GM21825 (cell line): ENCODE data around the gene EFCAB5.
A peak's percentile ranks its signal among the peaks of the same experiment; 100 is the strongest.
"Not testable (repeated sequence)": the region's sequence is repeated elsewhere in the genome, so short reads cannot be mapped to it uniquely, and the experiment has no call there.

Experiments used
- ATAC-seq: cut with Tn5 transposase; IDR thresholded peaks from one replicate; pipeline ENCODE4 v1.9.1; 2021; ENCODE audit warnings: mild to moderate bottlenecking, moderate library complexity; ENCODE audit not compliant: unreplicated experiment

Gene EFCAB5

DNA sequence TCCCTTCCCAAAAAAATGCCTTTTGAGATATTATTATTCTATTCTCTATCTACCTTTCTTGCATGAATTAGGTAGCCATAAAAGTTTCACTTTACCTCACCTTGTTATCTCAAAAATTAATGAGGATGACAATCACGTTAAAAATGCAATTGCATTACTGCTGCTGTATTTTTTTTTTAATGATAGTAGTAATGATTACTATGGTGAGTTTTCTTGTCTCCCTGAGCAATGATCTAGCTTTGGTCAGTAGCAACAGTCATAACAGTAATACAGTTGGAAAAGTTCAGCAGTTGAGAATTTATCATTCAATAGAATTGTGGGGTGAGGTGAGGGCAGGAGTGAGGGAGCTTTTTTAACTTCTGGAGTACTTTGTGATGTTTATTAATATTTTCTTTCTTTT, at the start of gene EFCAB5:
TSS of gene EFCAB5 (plus strand) at position 301 of the 400 bp plus-strand sequence. CDS start 163 bp downstream, outside the sequence.
- ATAC-seq, result no peak

DNA sequence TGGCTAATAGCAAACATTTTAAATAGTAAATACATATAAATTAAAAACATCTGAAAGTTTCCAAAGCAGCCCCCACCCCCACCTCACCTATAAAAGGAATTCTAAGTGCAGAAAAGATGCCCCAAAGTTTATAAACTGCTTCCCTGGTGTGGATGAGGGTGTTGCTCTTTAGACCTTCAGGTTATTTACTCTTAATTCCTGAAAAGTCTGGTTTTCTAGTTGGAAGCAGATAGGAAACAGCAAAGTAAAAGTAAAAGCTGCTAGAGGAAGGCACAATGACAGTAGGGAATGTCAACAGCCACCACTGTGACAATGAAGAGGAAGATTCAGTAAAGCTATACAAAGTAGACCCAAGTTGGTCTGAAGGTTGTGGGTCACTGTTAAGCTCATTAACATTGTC, 49.2 kb upstream of the EFCAB5 start:
- no peak for ATAC-seq

GRCh38 chr17:29897136-29897535, 44.3 kb upstream of the EFCAB5 start:
- not testable (repeated sequence) for ATAC-seq

DNA sequence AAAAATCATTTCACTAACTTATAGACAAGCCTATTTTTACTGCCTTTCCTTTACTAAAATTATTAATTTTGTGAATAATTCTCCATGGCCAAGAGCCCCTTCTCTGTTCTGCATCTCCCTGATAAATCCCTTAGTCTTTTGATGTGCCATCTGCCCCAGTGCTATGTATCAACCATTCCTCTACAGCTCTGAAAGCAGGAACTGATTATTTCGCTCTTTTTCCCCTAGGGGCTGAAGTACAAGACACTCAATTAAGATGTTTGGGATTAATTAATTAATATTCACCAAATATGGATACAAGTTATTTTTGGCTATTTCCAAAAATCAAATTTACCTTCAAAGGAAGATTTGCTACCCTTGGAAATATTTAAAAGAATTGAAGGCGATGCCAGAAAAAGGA, 38.0 kb upstream of the EFCAB5 start:
- ATAC-seq, result no peak

- no peak for ATAC-seq
Observed at GRCh38 chr17:29905086-29905878, 36.2 kb upstream of the EFCAB5 start.

- no peak for ATAC-seq
Observed at GRCh38 chr17:29905879-29906167, 35.6 kb upstream of the EFCAB5 start.

DNA sequence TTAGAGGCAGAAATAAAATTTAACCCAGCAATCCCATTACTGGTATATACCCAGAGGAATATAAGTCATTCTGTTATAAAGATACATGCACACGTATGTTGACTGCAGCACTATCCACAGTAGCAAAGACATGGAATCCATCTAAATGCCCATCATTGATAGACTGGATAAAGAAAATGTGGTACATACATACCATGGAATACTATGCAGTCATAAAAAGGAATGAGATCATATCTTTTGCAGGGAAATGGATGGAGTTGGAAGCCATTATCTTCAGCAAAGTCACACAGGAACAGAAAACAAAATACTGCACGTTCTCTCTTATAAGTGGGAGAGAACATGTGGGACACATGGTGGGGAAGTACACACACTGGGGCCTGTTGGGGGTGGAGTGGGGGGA, 34.5 kb upstream of the EFCAB5 start:
- no peak for ATAC-seq

DNA sequence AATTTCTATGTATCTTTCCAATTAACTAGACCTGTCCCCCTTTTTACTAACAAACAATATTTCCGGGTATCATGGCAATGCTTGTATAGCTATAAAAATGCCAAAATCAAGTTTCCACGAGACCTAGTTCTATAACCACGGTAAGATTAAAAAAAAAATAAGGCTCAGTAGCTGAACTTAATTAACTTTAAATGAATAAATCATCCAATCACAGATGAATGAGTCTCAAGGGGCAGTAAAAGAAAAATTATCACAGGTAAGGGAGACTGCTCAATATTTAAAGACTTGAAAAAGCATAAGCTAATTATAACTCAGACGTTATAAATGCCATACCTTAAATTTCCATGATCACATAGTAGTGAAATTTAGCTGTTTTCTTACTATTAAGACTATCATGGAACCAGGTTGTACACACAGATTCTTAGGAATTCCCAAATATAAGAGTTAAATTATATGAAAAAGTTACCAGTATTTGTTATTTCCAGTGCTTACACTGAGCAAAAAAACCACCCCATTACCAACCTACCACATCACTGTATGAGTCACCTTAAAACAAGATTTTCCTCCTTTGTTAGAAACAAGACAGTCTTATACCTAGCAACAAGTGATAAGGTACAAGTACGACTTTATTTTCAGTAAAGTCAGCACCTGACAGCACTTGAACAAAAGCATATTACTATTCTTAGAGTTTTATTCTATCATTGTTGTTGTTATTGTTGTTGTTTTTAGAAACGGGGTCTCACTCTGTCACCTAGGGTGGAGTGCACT, 32.0 kb upstream of the EFCAB5 start:
- ATAC-seq, result no peak

GRCh38 chr17:29911641-29912177, 29.7 kb upstream of the EFCAB5 start:
- no peak for ATAC-seq

GRCh38 chr17:29914819-29915537, 26.5 kb upstream of the EFCAB5 start:
- ATAC-seq, result no peak

DNA sequence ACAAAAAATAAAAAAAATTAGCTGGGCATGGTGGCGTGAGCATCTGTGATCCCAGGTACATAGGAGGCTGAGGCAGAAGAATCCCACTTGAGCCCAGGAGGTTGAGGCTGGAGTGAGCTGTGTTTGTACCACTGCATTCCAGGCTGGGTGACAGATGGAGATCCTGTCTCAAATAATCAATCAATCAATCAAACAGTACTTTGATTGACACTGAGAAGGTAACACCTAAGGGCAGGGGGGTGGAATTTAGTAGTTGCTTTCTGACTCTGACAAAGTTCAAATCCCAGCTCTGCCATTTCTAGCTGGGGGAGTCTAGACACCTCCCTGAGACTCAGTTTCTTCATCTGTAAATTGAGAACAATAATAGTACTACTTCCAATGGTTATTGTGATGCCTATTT, 23.4 kb upstream of the EFCAB5 start:
- ATAC-seq, result no peak

DNA sequence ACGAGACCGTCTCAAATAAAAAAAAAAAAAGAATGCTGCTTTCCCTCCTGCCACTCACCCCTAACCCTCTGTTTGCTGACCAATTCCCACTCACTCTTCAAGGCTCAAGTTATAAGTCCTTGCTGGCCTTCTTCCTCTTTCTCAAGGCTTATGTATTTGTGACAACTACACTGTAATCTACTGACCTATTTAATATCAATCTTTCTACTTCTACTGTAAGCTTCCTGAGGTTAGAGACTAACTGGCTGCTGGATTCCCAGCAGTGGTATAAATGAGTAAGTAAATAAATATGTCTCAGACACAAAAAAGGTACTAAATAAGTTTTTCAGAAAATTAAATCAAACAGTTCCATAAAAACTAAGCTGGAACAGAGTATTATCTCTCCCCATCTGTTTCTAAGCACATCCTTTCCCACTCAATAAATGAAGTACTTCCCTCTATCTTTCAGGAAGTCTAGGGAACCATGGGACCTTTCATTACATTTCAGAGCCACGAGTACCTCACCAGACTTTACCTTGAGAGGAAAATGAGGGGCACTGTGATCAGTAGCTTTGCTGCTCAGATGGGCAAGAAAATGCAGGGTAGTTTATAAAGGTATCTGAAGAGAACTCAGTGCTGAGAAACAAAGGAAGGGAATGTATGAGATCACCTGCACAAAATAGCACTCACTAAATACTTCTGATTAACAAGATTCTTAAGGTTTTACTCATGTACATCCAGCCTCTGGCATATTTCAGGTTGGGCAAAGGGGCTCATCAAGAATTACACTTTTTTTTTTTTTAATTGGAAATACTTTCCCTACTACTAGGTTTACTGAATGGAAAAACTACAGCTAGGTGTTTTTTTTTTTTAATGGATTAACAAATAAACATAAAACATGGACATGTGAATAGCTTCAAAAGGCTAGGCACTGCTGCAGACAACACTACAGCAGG, 22.2 kb upstream of the EFCAB5 start:
- ATAC-seq, result no peak

- ATAC-seq, result no peak
Observed at GRCh38 chr17:29924786-29925185, 16.6 kb upstream of the EFCAB5 start.

GRCh38 chr17:29927546-29927945, 13.9 kb upstream of the EFCAB5 start:
- ATAC-seq, result no peak

- no peak for ATAC-seq
Observed at GRCh38 chr17:29929006-29929532, 12.4 kb upstream of the EFCAB5 start.

GRCh38 chr17:29929533-29930408, 11.7 kb upstream of the EFCAB5 start, which contains the start of gene SSH2:
SSH2 (minus strand) TSS chr17:29930228; CDS start chr17:29930000, 228 bp downstream.
- ATAC-seq, result peak; percentile 51

- no peak for ATAC-seq
Observed at GRCh38 chr17:29930409-29931010, 10.9 kb upstream of the EFCAB5 start.

DNA sequence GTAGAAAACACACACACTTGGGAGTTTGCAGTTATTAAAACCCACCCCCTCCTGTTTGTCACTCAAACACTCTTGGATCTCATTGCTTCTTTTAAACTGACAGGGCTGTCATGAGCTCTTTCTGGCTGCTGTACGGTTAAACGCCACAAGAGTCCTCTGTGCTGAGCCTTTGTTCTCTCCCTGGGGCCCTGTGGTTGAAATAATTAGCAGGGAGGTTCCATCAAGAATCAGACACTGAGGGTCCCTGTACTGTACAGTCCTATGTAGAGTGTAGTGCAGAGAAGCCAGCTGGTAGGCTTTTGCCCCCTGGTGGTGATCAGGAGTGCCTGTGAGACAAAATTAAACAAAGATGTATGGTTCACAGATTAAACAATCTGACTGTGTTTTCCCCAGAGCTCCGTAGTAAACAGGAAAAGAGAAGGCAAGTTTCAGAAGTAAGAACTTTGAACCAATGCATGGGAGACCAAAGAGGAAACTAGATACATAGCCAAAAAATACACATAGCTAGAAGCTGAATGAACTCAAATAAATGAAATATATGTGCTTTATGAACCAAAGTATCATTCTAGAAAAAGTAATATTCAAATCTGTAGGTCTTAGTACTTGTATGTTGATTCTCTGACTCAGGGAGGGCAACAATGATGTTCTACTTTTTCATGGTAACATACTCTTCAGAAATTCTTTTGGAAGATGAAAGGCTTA, 10.1 kb upstream of the EFCAB5 start:
- ATAC-seq, result peak; percentile 58
